ENCODE data around the gene CLSTN2.

The CLSTN2 gene

GRCh38 chr3:140576449-140576848 lies 641.5 kb downstream of the CLSTN2 start:
- Histone ChIP-seq H3K27me3 (ENCODE audit: low read depth) (no peaks in the 10 kb centered on the region), H3K36me3 (replicated peaks) (no peaks in the 10 kb centered on the region), H3K9me3 (no peaks in the 10 kb centered on the region), H3K4me3 (no peak overlapping the region), H3K4me1 (no peaks in the 10 kb centered on the region)
- in situ Hi-C loops (cut with MboI; ENCODE audit: low sequenced_read_pairs), result no loop called here
- DNase-seq (ENCODE audit: low spot score in 2 of 2), result no peak

- in situ Hi-C loops (cut with MboI; ENCODE audit: low sequenced_read_pairs), result no loop called here
- Histone ChIP-seq H3K4me1 (no peaks in the 10 kb centered on the region), H3K27me3 (ENCODE audit: low read depth) (no peaks in the 10 kb centered on the region), H3K4me3 (no peak overlapping the region), H3K9me3 (no peaks in the 10 kb centered on the region), H3K36me3 (replicated peaks) (no peaks in the 10 kb centered on the region)
- no peak for DNase-seq (ENCODE audit: low spot score in 2 of 2)
Measured at GRCh38 chr3:140577911-140578310, 642.9 kb downstream of the CLSTN2 start.

- H3K27me3 ChIP-seq (ENCODE audit: low read depth), result no peaks in the 10 kb centered on the region
- H3K4me3 ChIP-seq, result no peak overlapping the region
- no peaks in the 10 kb centered on the region for H3K4me1 ChIP-seq
- in situ Hi-C loops (cut with MboI; ENCODE audit: low sequenced_read_pairs), result no loop called here
- no peaks in the 10 kb centered on the region for H3K9me3 ChIP-seq
- no peaks in the 10 kb centered on the region for H3K36me3 ChIP-seq (replicated peaks)
- DNase-seq (ENCODE audit: low spot score in 2 of 2), result no peak
Measured at GRCh38 chr3:140579260-140579659, 644.3 kb downstream of the CLSTN2 start.

DNA sequence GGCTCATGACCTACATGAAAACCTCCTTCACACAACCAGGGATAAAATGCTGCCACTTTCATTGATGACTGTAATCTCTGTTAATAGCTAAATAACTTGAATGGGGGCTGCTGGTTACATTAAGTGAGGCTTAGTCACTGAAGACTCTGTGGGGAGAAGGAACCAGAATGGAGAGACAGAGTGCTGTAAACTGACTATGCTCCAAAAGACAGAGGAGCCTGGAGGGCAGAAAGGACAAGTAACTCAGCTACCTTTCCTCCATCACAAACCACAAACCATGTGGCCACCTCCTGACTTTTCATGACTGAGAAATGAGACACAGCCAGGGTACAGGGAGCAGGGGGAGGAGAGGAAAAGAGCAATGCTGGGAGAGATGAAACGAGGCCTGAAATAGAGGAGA lies 645.8 kb downstream of the CLSTN2 start:
- Histone ChIP-seq H3K4me3 (no peak overlapping the region), H3K4me1 (no peaks in the 10 kb centered on the region), H3K36me3 (replicated peaks) (no peaks in the 10 kb centered on the region), H3K9me3 (no peaks in the 10 kb centered on the region), H3K27me3 (ENCODE audit: low read depth) (no peaks in the 10 kb centered on the region)
- in situ Hi-C loops (cut with MboI; ENCODE audit: low sequenced_read_pairs), result no loop called here
- no peak for DNase-seq (ENCODE audit: low spot score in 2 of 2)

DNA sequence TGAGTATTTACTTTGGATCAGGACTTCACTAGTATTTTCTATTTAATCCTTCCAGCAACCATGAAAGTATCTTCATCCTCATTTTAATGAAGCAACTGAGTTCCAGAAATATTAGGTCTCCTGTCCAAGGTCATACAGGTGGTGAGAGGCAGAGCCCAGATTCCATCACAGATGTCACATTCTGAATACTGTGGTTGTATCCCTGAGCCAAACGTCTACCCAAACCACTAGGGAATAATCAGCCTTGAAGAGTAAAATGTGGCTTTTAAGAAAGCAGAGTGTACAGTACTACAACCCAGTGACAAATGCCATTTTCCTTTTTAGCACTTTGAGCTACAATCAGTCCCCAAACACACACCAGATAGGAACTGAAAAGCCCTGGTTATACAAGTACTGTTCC lies 649.6 kb downstream of the CLSTN2 start:
- no peaks in the 10 kb centered on the region for H3K36me3 ChIP-seq (replicated peaks)
- H3K4me1 ChIP-seq, result no peaks in the 10 kb centered on the region
- H3K9me3 ChIP-seq, result no peaks in the 10 kb centered on the region
- H3K27me3 ChIP-seq (ENCODE audit: low read depth), result no peaks in the 10 kb centered on the region
- H3K4me3 ChIP-seq, result no peak overlapping the region
- no peak for DNase-seq (ENCODE audit: low spot score in 2 of 2)
- in situ Hi-C loops (cut with MboI; ENCODE audit: low sequenced_read_pairs), result no loop called here

- Histone ChIP-seq H3K36me3 (replicated peaks) (no peaks in the 10 kb centered on the region), H3K9me3 (no peaks in the 10 kb centered on the region), H3K27me3 (ENCODE audit: low read depth) (no peaks in the 10 kb centered on the region), H3K4me3 (no peak overlapping the region), H3K4me1 (no peaks in the 10 kb centered on the region)
- DNase-seq (ENCODE audit: low spot score in 2 of 2), result no peak
- in situ Hi-C loops (cut with MboI; ENCODE audit: low sequenced_read_pairs), result no loop called here
Measured at GRCh38 chr3:140585828-140586227, 650.8 kb downstream of the CLSTN2 start.

DNA sequence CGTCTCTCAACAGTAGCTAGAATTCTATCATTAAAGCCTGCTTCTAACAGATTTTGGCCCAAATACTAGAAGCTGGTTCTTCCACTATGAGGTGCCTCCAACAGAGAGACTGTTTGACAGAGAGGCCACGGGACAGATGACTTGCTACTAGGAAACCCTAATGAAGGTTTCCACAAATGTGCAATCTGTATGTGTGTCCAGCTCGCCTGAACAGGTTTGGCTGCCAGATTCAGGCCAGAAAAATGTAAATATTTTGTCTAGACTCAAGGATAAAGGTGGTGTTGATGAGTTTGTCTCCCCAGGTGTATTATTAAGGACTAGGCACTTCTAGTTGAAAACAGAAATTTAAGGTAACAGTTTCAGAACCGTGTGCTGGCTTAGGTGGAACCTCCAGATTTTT lies 651.3 kb downstream of the CLSTN2 start:
- Histone ChIP-seq H3K27me3 (ENCODE audit: low read depth) (no peaks in the 10 kb centered on the region), H3K9me3 (no peaks in the 10 kb centered on the region), H3K4me1 (no peaks in the 10 kb centered on the region), H3K4me3 (no peak overlapping the region), H3K36me3 (replicated peaks) (no peaks in the 10 kb centered on the region)
- in situ Hi-C loops (cut with MboI; ENCODE audit: low sequenced_read_pairs), result no loop called here
- DNase-seq (ENCODE audit: low spot score in 2 of 2), result no peak

DNA sequence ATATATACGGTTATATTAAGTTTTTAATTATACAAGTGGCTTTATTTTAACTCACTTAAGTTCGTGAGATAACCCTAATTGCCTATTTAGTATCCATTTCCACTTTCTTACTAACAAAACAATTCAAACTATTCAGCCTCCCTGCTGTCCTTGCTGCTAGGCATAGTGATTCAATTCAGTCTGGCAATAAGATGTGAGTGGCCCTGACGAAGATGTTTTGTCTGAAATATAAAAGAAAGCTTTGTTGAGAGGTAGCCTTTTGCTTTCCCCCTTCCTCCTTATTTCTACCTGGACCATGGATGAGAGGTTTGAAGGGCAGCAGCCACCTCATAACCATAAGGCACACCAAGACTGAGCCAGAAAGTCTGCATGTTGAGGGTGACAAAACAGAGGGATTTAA lies 653.6 kb downstream of the CLSTN2 start:
- Histone ChIP-seq H3K4me3 (no peak overlapping the region), H3K36me3 (replicated peaks) (no peaks in the 10 kb centered on the region), H3K27me3 (ENCODE audit: low read depth) (no peaks in the 10 kb centered on the region), H3K4me1 (no peaks in the 10 kb centered on the region), H3K9me3 (no peaks in the 10 kb centered on the region)
- in situ Hi-C loops (cut with MboI; ENCODE audit: low sequenced_read_pairs), result no loop called here
- no peak for DNase-seq (ENCODE audit: low spot score in 2 of 2)

DNA sequence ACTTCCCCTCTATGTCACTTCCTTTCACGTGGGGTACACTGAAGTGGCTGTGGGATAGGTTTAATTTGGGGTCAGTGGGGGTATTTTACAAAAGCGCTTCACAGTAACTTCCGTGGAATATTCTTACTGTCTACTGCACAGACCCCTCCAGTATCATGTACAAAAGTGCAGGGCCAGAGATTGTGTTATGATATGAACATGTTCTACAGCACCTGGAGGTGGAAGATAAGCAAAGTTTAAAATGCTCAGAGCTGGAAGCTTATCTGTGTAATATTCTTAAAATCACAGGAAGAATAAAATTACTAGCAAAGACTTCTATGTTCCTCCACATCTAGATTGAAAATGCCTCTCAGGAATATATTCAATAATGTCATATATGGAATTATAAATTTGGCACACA lies 658.8 kb downstream of the CLSTN2 start:
- no peak overlapping the region for H3K4me3 ChIP-seq
- H3K36me3 ChIP-seq (replicated peaks), result no peaks in the 10 kb centered on the region
- DNase-seq (ENCODE audit: low spot score in 2 of 2), result no peak
- in situ Hi-C loops (cut with MboI; ENCODE audit: low sequenced_read_pairs), result no loop called here
- H3K9me3 ChIP-seq, result no peaks in the 10 kb centered on the region
- H3K27me3 ChIP-seq (ENCODE audit: low read depth), result 0 out of 2 replicates have a peak, but pooled peaks cover 3% of the 10 kb centered on the region
- H3K4me1 ChIP-seq, result no peaks in the 10 kb centered on the region

DNA sequence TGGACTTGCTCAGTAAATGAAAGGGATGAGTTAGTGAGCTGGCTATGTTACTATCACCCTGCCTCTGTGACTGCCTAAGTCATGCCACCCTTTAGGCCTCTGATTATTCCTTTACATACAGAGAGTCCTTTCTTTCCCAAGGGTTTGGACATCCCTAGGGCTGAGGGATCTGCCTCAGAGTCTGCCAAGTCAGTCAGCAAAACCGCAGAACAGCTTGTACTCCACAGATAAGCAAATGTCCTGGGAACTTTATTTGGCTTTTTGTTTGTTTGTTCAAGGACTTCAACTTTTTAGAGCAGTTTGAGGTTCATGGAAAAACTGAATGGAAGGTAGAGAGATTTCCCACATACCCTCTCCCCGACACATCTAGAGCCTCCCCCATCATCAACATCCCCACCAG lies 660.3 kb downstream of the CLSTN2 start:
- in situ Hi-C loops (cut with MboI; ENCODE audit: low sequenced_read_pairs), result no loop called here
- H3K4me3 ChIP-seq, result no peak overlapping the region
- no peaks in the 10 kb centered on the region for H3K36me3 ChIP-seq (replicated peaks)
- H3K4me1 ChIP-seq, result no peaks in the 10 kb centered on the region
- no peaks in the 10 kb centered on the region for H3K9me3 ChIP-seq
- 0 out of 2 replicates have a peak, but pooled peaks cover 3% of the 10 kb centered on the region for H3K27me3 ChIP-seq (ENCODE audit: low read depth)
- no peak for DNase-seq (ENCODE audit: low spot score in 2 of 2)

DNA sequence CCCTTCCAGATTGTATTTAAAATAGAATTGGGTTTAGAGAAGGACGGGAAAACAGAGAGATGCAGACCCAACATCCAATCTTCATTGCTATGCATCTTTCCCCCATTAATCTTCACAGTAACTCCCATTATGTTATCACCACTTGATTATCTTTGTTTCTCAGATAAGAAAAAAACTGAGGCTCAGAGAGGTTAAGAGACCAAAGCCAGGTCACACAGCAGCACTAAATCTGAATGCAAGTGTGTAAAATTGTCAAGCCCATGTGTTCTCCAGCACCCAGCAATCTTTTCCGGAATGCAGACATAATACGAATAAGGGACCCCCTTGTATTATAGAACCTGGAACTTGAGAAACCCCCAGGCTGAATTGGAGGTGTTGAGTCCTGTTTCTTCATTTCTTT lies 662.4 kb downstream of the CLSTN2 start:
- no peaks in the 10 kb centered on the region for H3K36me3 ChIP-seq (replicated peaks)
- H3K4me1 ChIP-seq, result no peaks in the 10 kb centered on the region
- in situ Hi-C loops (cut with MboI; ENCODE audit: low sequenced_read_pairs), result no loop called here
- H3K27me3 ChIP-seq (ENCODE audit: low read depth), result 0 out of 2 replicates have a peak, but pooled peaks cover 3% of the 10 kb centered on the region
- no peak overlapping the region for H3K4me3 ChIP-seq
- no peaks in the 10 kb centered on the region for H3K9me3 ChIP-seq
- DNase-seq (ENCODE audit: low spot score in 2 of 2), result no peak

GRCh38 chr3:140597792-140598191 lies 662.8 kb downstream of the CLSTN2 start:
- in situ Hi-C loops (cut with MboI; ENCODE audit: low sequenced_read_pairs), result no loop called here
- DNase-seq (ENCODE audit: low spot score in 2 of 2), result no peak
- Histone ChIP-seq H3K4me3 (no peak overlapping the region), H3K9me3 (no peaks in the 10 kb centered on the region), H3K27me3 (ENCODE audit: low read depth) (0 out of 2 replicates have a peak, but pooled peaks cover 3% of the 10 kb centered on the region), H3K36me3 (replicated peaks) (no peaks in the 10 kb centered on the region), H3K4me1 (no peaks in the 10 kb centered on the region)

DNA sequence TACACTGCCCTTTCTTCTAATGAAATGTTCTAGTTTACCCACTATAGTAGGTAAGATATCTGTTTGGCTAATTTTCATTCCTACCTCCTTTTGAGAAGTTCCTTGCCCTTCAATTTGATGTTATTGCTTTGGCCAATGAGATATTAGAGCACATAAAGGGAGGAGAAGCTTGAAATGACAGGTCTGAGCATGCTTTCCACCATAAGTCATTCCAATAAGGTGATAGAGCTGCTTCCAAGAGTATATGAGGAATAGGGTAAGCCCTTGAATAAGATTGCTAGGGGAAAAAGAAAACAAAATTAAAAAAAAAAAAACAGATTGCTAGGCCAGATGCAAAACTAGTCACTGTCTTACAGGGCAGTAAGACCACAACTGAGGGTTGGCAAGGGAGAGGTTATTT lies 664.0 kb downstream of the CLSTN2 start:
- no peaks in the 10 kb centered on the region for H3K9me3 ChIP-seq
- in situ Hi-C loops (cut with MboI; ENCODE audit: low sequenced_read_pairs), result no loop called here
- no peaks in the 10 kb centered on the region for H3K36me3 ChIP-seq (replicated peaks)
- 0 out of 2 replicates have a peak, but pooled peaks cover 3% of the 10 kb centered on the region for H3K27me3 ChIP-seq (ENCODE audit: low read depth)
- DNase-seq (ENCODE audit: low spot score in 2 of 2), result no peak
- no peak overlapping the region for H3K4me3 ChIP-seq
- no peaks in the 10 kb centered on the region for H3K4me1 ChIP-seq

- Histone ChIP-seq H3K27me3 (ENCODE audit: low read depth) (no peaks in the 10 kb centered on the region), H3K9me3 (no peaks in the 10 kb centered on the region), H3K4me3 (no peak overlapping the region), H3K36me3 (replicated peaks) (no peaks in the 10 kb centered on the region), H3K4me1 (no peaks in the 10 kb centered on the region)
- in situ Hi-C loops (cut with MboI; ENCODE audit: low sequenced_read_pairs), result no loop called here
- DNase-seq (ENCODE audit: low spot score in 2 of 2), result no peak
Measured at GRCh38 chr3:140599496-140599895, 664.5 kb downstream of the CLSTN2 start.

GRCh38 chr3:140601881-140602280 lies 666.9 kb downstream of the CLSTN2 start:
- no peaks in the 10 kb centered on the region for H3K36me3 ChIP-seq (replicated peaks)
- H3K4me3 ChIP-seq, result no peak overlapping the region
- DNase-seq (ENCODE audit: low spot score in 2 of 2), result no peak
- in situ Hi-C loops (cut with MboI; ENCODE audit: low sequenced_read_pairs), result no loop called here
- H3K9me3 ChIP-seq, result no peaks in the 10 kb centered on the region
- H3K27me3 ChIP-seq (ENCODE audit: low read depth), result no peaks in the 10 kb centered on the region
- H3K4me1 ChIP-seq, result no peaks in the 10 kb centered on the region
